ENCODE data around the gene MMP14. TPM values are rescaled to one million over a fixed set of nuclear protein-coding genes. Genes with fewer than 3 reads are reported as not detected.
A peak's percentile ranks its signal among the peaks of the same experiment; 100 is the strongest.
"Not testable (repeated sequence)": the region's sequence is repeated elsewhere in the genome, so short reads cannot be mapped to it uniquely, and the experiment has no call there.

MMP14 gene
- polyA plus RNA-seq, 3 donors from 2014 or later = not detected

DNA sequence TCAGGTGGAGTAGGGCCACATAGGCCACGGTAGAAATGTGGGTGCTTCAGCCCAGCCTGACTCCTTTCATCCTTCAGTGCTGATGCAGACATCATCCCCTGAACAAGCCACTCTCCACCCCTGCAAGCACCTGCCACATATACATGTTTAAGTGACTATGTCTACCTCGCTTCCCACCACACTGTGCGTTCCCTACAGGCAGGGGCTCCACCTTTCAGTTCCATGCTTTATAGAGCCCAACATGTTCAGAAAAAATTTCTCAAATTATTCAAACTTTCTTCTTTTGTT, 32.8 kb upstream of the MMP14 start:
- Mint-ChIP-seq H3K27me3 (ENCODE audit: low read depth in 3 of 3) (peaks cover 7 to 16% (median 12%) of the 10 kb centered on the region in 3 donors), H3K4me1 (no peaks in the 10 kb centered on the region), H3K9me3 (no peaks in the 10 kb centered on the region), H3K27ac (no peak overlapping the region), H3K36me3 (no peaks in the 10 kb centered on the region), H3K4me3 (no peak overlapping the region)
- no peak for DNase-seq

DNA sequence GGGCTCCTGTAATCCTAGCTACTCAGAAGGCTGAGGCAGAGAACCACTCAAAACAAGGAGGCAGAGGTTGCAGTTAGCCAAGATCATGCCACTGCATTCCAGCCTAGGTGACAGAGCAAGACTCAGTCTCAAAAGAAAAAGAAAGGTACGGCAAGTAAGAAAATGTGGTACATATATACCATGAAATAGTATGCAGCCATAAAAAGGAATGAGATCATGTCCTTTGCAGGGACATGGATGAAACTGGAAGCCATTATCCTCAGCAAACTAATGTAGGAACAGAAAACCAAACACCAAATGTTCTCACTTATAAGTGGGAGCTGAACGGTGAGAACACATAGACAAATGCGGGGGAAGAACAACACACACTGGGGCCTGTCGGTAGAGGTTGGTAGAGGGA, 31.1 kb upstream of the MMP14 start:
- not testable (repeated sequence) for H3K27ac Mint-ChIP-seq, H3K36me3 Mint-ChIP-seq, H3K9me3 Mint-ChIP-seq, H3K4me1 Mint-ChIP-seq, DNase-seq, H3K4me3 Mint-ChIP-seq
- peaks cover 11 to 14% (median 12%) of the 10 kb centered on the region in 3 donors for H3K27me3 Mint-ChIP-seq (ENCODE audit: low read depth in 3 of 3)

DNA sequence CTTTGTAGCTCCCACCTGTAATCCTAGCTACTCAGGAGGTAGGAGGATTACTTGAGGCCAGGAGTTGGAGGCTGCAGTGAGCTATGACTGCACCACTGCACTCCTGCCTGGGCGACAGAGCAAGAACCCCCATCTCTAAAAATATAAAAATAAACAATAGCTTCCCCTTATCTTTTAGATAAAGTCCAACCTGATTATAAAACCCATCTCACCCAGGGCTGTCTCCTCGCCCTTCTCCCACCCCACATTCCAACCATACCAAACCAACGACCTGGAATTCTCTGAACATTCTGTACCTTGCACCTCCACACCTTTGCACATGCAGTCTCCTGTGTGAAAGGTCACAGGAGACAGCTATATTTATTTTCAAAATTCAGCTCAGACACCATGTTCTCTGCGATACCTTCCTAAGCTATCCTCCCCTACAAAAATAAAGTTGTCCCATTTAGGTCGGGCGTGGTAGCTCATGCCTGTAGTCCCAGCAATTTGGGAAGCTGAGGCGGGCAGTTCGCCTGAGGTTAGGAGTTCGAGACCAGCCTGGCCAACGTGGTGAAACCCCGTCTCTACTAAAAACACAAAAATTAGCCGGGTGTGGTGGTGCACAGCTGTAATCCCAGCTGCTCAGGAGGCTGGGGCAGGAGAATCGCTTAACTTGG, 28.8 kb upstream of the MMP14 start:
- no peak overlapping the region for H3K4me3 Mint-ChIP-seq
- H3K36me3 Mint-ChIP-seq = no peaks in the 10 kb centered on the region
- DNase-seq = no peak
- H3K27me3 Mint-ChIP-seq (ENCODE audit: low read depth in 3 of 3) = peaks cover 7 to 14% (median 9%) of the 10 kb centered on the region in 3 donors
- no peak overlapping the region for H3K27ac Mint-ChIP-seq
- no peaks in the 10 kb centered on the region for H3K4me1 Mint-ChIP-seq
- no peaks in the 10 kb centered on the region for H3K9me3 Mint-ChIP-seq

DNA sequence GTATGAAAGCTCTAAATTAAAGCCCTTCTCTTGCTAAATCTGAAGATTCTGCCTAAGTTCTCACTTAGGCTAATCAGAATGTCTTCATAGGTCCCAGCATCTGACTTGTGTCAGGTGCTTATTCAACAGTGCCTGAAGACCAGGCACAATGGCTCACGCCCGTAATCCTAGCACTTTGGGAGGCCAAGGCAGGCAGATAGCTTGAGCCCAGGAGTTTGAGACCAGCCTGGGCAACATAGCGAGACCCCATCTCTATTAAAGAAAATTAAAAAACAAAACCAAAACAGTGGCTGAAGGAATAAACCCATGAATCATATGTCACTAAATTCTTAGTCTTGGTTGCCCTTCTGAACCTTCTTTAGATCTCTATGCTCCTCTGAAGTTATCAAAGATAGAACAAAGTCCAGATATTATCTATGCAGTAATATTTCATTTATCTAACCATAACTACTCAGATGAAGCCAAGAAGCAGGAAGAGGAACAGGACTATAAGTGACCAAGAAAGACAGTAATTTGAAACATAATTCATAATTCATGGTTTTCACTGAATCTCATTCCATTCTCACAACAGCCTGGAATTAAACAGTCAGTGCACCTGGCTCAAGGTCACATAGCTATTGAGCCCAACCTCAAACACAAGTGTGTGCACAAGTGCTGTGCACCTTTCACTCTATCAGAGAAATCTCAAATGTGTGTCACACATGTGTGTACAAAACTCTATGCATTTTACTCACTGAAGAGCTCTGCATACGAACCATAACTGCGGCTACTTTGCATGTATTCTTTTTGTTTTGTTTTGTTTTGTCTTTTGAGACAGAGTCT, 27.8 kb upstream of the MMP14 start:
- H3K27me3 Mint-ChIP-seq (ENCODE audit: low read depth in 3 of 3) = peaks cover 7 to 14% (median 9%) of the 10 kb centered on the region in 3 donors
- no peaks in the 10 kb centered on the region for H3K9me3 Mint-ChIP-seq
- H3K4me1 Mint-ChIP-seq = no peaks in the 10 kb centered on the region
- no peak overlapping the region for H3K27ac Mint-ChIP-seq
- H3K36me3 Mint-ChIP-seq = no peaks in the 10 kb centered on the region
- DNase-seq = no peak
- no peak overlapping the region for H3K4me3 Mint-ChIP-seq

DNA sequence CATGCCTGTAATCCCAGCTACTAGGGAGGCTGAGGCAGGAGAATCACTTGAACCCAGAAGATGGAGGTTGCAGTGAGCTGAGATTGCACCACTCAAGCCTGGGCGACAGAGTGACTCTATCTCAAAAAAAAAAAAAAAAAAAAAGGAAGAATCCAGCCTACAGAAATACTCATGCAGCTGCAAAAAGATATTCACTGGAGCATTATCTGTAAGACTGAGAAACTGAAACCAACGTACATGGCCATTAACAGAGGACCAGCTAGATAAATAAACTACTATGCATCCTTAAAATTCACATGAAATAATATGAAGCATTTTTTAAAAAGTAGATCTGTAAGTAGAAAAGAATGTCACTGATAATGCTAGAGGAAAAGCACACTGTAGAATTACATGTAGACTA, 24.7 kb upstream of the MMP14 start:
- no peak for DNase-seq
- peaks cover 0 to 1% (median 0%) of the 10 kb centered on the region in 6 donors for H3K9me3 Mint-ChIP-seq
- H3K36me3 Mint-ChIP-seq = no peaks in the 10 kb centered on the region
- no peaks in the 10 kb centered on the region for H3K4me1 Mint-ChIP-seq
- no peak overlapping the region for H3K4me3 Mint-ChIP-seq
- peaks cover 0 to 18% (median 7%) of the 10 kb centered on the region in 3 donors for H3K27me3 Mint-ChIP-seq (ENCODE audit: low read depth in 3 of 3)
- no peak overlapping the region for H3K27ac Mint-ChIP-seq

DNA sequence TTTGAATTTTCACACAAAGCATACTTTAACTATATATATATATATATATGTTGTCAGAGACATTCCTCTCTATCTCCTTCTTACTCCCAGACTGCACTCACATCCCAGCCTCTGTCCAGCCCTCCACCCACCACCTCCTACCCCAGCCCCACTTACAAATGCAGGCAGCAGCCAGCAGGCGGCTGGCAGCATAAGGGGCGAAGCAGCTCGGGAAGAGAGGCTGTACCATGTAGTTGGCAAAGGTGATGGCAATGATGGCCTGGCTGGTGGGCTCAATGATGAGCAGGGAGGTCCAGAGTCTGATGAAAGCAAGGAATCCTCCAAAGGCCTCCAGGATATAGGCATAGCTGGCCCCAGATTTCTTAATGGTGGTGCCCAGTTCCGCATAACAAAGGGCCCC, 23.6 kb upstream of the MMP14 start:
- Mint-ChIP-seq H3K27ac (no peak overlapping the region), H3K4me1 (no peaks in the 10 kb centered on the region), H3K4me3 (no peak overlapping the region), H3K36me3 (no peaks in the 10 kb centered on the region), H3K9me3 (peaks cover 0 to 1% (median 0%) of the 10 kb centered on the region in 6 donors), H3K27me3 (ENCODE audit: low read depth in 3 of 3) (peaks cover 0 to 15% (median 5%) of the 10 kb centered on the region in 3 donors)
- no peak for DNase-seq

DNA sequence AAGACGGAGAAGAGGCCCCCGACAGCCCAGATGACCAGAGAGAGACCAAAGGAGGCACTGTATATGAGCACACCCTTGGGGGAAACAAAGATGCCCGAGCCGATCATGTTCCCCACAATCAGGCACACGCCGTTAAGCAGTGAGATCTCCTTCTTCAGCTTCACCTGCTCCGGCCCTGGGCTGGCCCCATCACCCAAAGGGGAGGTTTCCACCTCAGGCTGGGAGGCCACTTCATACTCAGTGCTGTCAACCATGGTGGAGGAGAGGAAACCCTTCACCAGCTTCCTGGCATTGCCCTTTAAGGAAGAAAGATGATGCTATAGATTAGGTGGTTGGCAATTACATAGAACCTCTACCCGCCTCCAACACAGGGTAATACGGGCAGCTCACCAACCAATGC, 23.2 kb upstream of the MMP14 start:
- Mint-ChIP-seq H3K9me3 (peaks cover 0 to 1% (median 0%) of the 10 kb centered on the region in 6 donors), H3K4me1 (no peaks in the 10 kb centered on the region), H3K36me3 (no peaks in the 10 kb centered on the region), H3K4me3 (no peak overlapping the region), H3K27ac (no peak overlapping the region), H3K27me3 (ENCODE audit: low read depth in 3 of 3) (peaks cover 0 to 15% (median 3%) of the 10 kb centered on the region in 3 donors)
- DNase-seq = no peak

DNA sequence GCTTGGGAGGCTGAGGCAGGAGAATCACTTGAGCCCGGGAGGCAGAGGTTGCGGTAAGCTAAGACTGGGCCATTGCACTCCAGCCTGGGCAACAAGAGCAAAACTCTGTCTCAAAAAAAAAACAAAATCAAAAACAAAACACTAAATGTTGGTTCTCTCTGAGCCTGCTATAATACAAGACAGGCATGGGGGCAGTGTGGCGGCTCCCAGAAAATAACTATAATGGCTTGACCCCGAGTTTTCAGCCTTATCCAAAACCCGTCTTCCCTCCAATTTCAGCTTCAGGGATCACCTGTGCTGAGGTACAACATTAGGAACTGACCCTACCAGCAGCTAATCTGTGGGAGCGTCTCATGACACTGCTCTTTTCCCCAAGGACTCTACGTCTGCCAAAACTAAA, 22.0 kb upstream of the MMP14 start:
- Mint-ChIP-seq H3K4me1 (no peaks in the 10 kb centered on the region), H3K9me3 (peaks cover 0 to 1% (median 0%) of the 10 kb centered on the region in 6 donors), H3K36me3 (no peaks in the 10 kb centered on the region), H3K27me3 (ENCODE audit: low read depth in 3 of 3) (peaks cover 5 to 13% (median 5%) of the 10 kb centered on the region in 3 donors), H3K4me3 (no peak overlapping the region), H3K27ac (peak overlapping the region in 1 of 6 donors; percentile 51)
- DNase-seq = no peak

DNA sequence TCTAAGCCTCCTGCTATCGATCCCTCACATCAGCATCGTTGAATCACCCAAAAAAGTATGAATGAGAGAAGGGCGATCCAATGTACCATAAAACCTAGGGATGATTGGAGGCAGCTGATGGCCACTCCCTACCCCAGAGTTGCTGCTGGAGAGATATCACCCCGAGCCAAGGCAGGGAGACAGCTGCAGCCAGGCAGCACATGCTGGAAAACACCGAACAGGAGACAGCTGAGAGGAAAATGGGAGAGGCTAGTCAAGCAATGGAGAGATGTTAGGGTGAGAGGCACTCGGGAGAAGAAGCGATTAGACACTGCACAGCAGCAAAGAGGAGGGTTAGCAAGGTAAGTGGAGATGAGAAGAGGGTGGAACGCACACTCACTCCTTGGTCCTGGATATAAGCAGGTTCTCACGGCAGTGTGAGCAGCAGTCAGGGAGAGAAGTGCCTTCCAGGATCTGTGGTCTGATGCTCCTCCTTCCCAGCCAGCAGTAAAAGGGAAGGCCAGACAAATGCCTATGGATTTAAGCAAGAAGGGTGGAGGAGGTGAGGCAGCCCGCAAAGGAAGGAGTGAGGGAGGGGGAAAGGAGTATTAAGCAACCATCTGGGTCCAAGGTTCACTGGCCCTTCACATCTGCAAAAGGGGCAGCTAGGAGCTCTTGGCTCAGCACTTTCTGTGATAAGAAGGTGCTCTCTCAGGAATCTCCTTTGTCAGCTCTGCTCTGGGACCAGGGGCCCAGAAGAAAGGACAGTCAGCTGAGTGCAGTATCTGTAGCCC, 21.3 kb upstream of the MMP14 start, which contains the start of gene SLC7A7:
Gene SLC7A7 (minus strand): TSS at position 495 of the 773 bp plus-strand sequence. CDS start 2,037 bp downstream, outside the sequence.
- Mint-ChIP-seq H3K36me3 (no peaks in the 10 kb centered on the region), H3K9me3 (peaks cover 0 to 1% (median 0%) of the 10 kb centered on the region in 6 donors), H3K27ac (peak within 1 kb of the TSS in 1 of 6 donors; percentile 51), H3K4me1 (no peaks in the 10 kb centered on the region), H3K4me3 (no peak within 1 kb of the TSS), H3K27me3 (ENCODE audit: low read depth in 3 of 3) (peaks cover 5 to 10% (median 5%) of the 10 kb centered on the region in 3 donors)
- DNase-seq = no peak

DNA sequence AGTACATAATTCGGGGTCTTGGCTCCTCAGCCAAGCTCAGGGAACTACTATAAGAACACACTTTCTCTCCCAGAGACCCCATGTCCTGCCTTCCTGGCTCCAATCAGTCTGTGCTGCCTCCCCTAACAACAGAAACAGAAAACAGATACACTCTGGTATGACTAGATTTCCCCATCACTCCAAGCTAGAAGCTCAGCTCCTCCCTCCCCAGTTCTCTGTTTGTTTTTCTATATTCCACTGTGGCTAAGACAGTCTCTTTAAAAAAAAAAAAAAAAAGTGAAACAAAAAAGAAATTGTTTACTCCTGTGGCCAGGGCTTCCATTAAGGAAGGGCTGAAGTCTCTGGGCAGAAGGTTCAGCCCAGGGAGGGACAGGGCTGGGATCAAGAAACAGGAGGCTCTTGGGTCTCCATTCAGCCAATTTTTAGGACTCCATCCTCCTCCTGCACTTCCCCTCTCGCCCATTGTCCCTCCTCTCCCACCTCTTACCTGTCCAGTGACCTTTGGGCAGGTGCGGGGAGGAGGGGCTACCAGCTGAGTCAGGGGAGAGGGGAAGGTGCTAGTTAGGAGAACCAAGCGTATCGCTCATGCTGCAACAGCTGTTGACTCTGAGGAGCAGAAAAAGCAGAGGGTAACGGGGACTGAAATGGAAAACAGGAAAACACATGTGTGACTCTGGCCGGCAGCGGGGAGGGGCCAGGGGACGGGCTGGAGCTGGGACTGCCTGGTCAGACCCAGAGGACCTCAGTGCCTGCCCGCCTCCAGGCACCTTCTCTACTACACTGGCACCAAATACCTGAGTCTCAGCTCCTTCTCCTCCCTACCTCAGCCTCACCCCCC, 17.0 kb upstream of the MMP14 start:
- Mint-ChIP-seq H3K4me3 (no peak overlapping the region), H3K9me3 (peaks cover 0 to 1% (median 0%) of the 10 kb centered on the region in 6 donors), H3K27me3 (ENCODE audit: low read depth in 3 of 3) (peaks cover 10 to 22% (median 12%) of the 10 kb centered on the region in 3 donors), H3K27ac (no peak overlapping the region), H3K4me1 (peaks cover 9% of the 10 kb centered on the region in 2 donors), H3K36me3 (no peaks in the 10 kb centered on the region)
- DNase-seq = no peak

DNA sequence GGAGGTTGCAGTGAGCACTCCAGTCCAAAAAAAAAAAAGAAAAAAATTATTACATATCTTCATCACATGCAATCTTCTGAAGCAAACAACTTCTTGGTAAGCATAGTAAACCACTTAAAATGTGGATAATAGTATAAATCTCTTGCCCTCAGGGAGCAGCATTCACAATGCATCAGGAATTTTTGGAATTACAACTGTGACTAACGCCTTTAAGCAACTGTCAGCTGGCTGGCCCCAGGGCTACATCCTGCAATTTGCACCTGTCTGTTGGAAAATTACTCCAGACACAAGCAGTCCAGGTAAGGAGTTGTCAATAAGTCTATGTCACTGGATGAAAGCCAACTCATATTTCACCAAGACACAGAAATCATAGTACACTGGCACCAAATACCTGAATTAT, 15.7 kb upstream of the MMP14 start:
- Mint-ChIP-seq H3K27ac (no peak overlapping the region), H3K4me3 (no peak overlapping the region), H3K27me3 (ENCODE audit: low read depth in 3 of 3) (peaks cover 13 to 27% (median 16%) of the 10 kb centered on the region in 3 donors), H3K4me1 (peaks cover 9% of the 10 kb centered on the region in 2 donors), H3K36me3 (no peaks in the 10 kb centered on the region), H3K9me3 (peaks cover 0 to 1% (median 0%) of the 10 kb centered on the region in 6 donors)
- no peak for DNase-seq

DNA sequence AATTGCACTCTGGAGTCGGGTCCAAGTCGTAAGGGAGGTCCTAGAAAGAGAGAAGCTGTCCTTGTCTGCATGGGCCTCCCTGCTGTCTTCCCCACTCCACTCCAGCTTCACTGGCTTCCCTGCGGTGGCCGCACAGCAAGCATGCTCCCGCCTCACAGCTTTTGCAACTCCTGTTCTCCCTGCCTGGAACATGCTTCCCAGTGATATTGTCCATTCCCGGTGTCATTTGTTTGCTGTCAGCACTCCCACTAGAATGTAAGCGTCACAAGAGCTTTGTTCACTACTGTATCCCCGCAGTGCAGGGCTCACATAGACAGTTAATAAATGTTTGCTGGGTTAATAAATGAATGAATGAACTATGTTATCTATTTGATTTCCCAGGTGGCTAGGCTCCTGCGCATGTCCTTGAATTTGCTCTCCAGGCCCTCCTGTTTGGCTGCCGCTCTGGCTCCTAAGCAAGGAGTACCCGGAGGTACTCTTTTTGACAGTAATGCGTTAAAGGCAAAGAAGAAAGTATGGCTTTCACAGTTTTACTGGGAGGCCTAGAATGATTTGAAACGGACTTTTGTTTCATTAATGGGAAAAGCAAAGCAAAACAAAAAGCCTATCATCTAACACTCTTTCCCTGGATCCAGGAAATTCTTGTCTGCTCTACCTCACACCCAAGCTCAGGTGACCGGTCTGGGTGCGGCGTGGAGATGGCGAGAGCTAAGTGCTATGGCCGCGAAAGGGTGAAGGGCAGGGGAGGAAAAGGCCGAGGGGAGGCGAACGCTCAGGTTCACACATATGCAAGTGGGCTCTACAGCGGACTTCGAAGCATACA, 15.0 kb upstream of the MMP14 start:
- H3K9me3 Mint-ChIP-seq = no peaks in the 10 kb centered on the region
- H3K4me3 Mint-ChIP-seq = peak overlapping the region in 3 of 5 donors; percentile 8 to 30 (median 8)
- no peak for DNase-seq
- peaks cover 9 to 27% (median 16%) of the 10 kb centered on the region in 3 donors for H3K27me3 Mint-ChIP-seq (ENCODE audit: low read depth in 3 of 3)
- peaks cover 9% of the 10 kb centered on the region in 2 donors for H3K4me1 Mint-ChIP-seq
- H3K36me3 Mint-ChIP-seq = no peaks in the 10 kb centered on the region
- no peak overlapping the region for H3K27ac Mint-ChIP-seq

Data from immature natural killer cell (primary cell).